A549 treated with ZK216348 at 1 μM for 4 hours (cell line): ENCODE measurements around the gene RGR. TPM values are rescaled to one million over a fixed set of nuclear protein-coding genes. Genes with fewer than 3 reads are reported as not detected.

ENCODE experiments used
- total RNA-seq: library from RNA; stranded (reverse); fragments of 200-300 nt; extraction: Qiagen RNA extraction; gene quantifications from 5 replicates; pipeline ENCODE4 v1.2.3, GENCODE V29; 2022; ENCODE audit warnings: low read depth

The RGR gene
- not detected in 5 replicates for total RNA-seq

GRCh38 chr10:84244651-84245270 lies at the start of gene RGR:
Gene RGR (plus strand): TSS chr10:84245053. CDS start chr10:84245091, 38 bp downstream.

GRCh38 chr10:84225427-84226173 lies 19.3 kb upstream of the RGR start, which contains the start of gene LRIT2:
Gene LRIT2 (minus strand): TSS chr10:84225544. CDS start chr10:84225520, 24 bp downstream.

GRCh38 chr10:84241185-84241790 lies 3.6 kb upstream of the RGR start, which contains the start of gene LRIT1:
Gene LRIT1 (minus strand): TSS chr10:84241546. CDS start chr10:84241439, 107 bp downstream.

Other genes starting within 250 kb of the RGR start
- gene GHITM, start 105.5 kb upstream of the RGR start, total RNA-seq, result 184 to 216 TPM (median 196 TPM) in 5 replicates
- gene GPR15LG, start 71.3 kb upstream of the RGR start, total RNA-seq, result not detected in 5 replicates
- gene CDHR1, start 50.5 kb upstream of the RGR start, total RNA-seq, result 0.06 to 0.14 TPM (median 0.10 TPM) in 4 of 5 replicates, not detected in the other
- not detected in 5 replicates for gene LRIT2, start 19.5 kb upstream of the RGR start, total RNA-seq
- not detected in 5 replicates for gene LRIT1, start 3.5 kb upstream of the RGR start, total RNA-seq
- 9.4 to 12.6 TPM (median 11.0 TPM) in 5 replicates for gene CCSER2, start 83.5 kb downstream of the RGR start, total RNA-seq